NCI-H524 (cell line): Measurements from ENCODE around the gene OGFR.

ENCODE experiments used
- DNase-seq, 2 experiments: peaks; one replicate each; lab custom pipeline; 2025; lab: John Stamatoyannopoulos, UW

Gene OGFR

DNA sequence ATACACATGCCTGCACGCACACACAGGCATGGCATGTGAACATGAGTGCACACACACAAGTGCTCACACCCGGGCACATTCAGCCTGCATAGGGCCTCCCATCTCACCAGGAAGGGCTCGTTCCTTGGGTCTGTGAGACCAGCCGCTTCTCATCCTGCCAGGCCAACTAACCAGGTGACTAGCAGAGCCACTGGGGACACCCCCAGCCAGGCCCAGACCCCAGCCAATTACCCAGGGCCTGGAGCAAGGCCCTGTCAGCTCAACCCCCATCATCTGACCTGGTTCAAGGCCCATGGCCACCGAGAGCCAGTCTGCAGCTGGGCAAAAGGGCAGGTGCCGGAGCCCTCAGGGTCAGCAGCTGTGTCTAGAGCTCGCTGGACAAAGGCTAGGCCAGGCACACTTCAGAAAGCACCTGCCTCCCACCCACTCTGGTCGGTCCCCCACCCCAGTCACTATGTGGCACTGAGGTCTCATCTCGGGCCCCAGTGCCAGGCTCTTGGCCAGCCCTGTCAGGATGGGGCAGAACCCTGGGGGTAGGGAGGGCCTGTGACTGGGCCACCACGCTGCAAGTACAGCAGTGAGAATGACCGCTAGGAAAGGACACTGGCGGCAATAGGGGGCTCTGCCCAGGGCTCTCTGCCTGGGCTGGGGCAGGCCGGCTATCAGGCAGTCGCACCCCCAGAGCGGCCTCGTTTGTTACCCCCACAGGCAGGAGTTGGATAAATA is 35.1 kb upstream of the OGFR start:
- DNase-seq, result no peak

DNA sequence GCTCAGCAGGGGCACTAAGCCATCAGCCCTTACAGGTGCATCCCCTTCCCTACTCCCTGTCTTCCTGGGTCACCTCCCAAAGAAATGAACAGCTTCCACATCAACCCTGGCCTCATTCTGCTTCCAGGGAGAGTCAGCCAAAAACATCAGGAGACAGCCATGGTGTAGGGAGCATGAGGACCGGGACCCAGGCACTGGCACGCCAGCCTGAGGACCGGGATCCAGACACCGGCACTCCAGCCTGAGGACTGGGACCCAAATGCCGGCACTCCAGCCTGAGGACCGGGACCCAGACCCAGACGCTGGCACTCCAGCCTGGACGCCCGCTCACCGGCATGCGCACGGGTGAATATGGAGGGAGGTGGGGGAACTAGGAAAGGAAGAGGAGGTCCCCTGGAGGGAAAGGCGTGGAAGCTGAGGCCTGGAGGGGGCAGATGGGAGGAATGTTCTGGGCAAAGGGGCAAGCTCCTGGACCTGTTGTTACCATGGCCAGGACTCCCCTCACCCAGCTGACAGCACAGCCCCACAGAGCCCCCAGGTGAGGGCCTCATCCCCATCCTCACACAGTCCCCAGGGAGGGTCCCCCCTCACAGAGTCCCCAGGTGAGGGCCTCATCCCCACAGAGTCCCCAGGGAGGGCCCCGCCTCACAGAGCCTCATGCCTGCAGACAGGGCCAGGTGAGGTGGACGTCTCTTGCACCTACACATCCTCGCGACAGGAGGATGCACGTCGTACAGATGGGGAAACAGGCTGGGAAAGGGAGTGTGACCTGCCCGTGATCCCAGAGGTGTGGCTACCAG is 34.3 kb upstream of the OGFR start:
- DNase-seq, result no peak

DNA sequence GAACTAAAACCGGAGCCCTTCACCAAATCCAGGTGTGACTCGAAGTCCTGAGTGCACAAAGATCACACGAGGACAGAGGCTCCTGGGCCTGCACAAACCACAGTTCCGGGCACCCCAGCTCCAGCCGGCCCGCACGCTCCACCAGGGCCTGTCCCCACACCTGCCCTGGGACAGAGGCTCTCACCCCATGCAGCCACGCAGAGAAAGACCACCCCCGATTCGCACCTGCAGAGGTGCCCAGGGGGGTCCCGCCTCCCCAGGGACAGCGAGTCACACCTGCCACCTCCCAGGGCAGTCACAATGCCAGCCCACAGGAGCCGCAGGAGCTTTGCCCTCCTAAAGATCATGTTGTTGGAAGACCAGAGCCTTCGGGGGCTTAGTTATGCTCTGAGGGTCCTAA is 33.7 kb upstream of the OGFR start:
- no peak for DNase-seq

- no peak for DNase-seq
Measured at GRCh38 chr20:62771396-62772102, 33.1 kb upstream of the OGFR start.

- DNase-seq, result no peak
Measured at GRCh38 chr20:62772103-62772611, 32.5 kb upstream of the OGFR start.

- DNase-seq, result no peak
Measured at GRCh38 chr20:62772619-62772989, 32.0 kb upstream of the OGFR start.

GRCh38 chr20:62772990-62773844 is 31.4 kb upstream of the OGFR start:
- no peak for DNase-seq

DNA sequence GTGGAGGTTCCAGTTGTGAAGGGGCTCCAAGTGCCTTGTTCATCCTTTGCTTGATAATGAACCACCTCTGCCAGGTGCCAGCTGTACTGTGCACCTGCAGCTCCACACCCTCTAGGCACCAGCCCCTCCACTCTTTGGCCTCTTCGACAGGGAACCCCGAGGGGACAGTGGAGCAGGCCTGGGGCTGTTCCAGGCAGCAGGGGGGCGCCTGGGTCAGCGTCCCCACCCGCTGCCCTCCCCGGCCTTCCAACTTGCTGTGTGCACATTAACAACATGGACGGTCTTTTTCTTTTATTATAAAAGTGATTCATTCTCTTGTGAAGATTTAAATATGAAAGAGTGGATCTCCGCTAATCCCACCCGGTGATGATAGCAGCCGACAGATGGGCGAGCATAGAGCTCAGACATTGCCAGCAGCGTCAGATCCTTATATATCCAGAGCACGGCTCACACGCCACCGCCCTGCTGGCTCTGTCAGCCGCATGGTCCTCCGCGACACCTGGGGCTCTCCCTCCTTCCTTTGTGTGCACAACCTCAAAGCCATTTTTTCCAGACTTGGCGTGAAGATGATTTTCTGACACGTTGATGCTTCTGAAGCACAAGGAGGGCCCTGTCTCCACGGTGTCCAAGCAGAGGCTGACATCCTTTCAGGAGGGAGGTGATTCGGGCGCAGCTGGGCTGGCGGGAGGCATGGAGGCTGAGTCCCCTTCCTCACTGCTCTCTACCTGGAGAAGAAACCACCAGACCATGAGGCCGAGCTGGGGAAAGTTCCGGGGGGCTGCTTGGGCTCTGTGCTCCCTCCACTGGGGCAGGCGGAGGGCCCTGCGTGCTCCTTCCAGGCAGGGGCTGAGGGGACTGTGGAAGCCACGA is 30.6 kb upstream of the OGFR start:
- DNase-seq, result peak; percentile 84 to 91

DNA sequence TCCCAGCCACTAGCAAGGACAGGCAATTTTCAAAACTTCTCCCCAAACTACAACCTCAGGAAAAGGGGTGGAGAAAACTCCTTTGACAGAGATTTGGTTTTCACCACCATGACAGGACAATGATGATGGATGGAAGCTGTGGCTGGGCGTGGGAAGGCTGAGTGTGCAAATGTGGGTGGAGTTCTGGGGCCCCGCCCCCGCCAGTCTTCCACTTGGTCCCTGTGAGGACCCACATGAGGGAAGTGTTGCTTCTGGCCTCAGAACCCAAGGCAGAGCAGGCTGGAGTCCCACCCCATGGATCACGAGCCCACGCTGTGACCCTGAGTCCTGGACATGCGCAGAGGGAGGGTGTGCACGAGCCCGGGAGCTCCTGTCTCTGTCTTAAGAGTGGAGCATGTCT is 29.9 kb upstream of the OGFR start:
- DNase-seq, result peak in 1 of 2 experiments; percentile 33

DNA sequence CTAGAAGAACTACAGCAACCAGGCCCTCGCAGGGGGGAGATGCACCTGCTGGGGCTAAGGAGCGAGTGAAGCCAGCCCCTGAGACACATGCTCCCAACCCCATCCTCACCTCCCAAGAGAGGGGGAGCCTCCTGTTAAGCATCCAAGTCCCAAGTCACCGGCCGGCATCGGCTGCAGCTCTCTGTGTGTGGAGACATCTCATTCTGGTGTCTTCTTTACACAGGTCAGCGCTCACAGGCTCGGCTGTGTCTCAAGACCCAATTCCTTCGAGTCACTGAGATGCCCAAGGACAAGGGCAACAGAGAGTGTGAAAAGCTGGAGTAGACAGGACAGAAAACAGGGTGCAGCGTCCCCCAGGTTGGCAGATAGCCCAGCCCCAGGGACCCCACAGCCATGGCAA is 29.4 kb upstream of the OGFR start:
- DNase-seq, result no peak

DNA sequence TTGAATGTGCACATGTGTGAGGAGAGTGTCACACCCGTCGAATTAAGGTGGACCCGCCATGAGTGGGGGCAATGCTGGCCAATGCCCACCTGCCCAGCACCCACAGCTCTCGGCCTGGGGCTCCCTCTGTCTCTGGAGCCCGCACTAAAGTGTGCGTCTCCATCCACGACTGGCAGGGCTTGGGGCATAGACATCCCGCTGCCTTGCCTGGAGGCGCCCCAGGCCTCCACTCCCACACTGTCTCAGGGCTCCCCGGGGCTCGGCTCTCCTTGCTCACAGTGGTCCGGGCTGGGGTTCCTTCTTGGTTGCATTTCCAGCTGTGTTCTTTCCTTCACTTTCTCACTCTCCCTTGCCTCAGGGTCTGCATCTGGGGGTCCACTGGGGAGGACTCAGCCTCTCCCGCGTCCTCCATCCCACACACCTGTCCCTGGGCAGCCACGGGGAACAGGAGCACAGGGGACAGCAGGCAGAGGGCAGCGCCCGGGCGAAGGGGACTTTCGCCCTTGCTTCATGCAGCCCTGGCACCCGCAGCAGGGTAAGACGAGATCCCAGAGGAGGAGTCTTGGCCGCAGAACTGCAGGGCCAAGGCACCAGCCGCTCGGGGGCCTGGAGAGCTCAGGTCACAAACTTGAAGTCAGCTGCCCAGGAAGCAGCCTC is 28.5 kb upstream of the OGFR start:
- DNase-seq, result no peak

DNA sequence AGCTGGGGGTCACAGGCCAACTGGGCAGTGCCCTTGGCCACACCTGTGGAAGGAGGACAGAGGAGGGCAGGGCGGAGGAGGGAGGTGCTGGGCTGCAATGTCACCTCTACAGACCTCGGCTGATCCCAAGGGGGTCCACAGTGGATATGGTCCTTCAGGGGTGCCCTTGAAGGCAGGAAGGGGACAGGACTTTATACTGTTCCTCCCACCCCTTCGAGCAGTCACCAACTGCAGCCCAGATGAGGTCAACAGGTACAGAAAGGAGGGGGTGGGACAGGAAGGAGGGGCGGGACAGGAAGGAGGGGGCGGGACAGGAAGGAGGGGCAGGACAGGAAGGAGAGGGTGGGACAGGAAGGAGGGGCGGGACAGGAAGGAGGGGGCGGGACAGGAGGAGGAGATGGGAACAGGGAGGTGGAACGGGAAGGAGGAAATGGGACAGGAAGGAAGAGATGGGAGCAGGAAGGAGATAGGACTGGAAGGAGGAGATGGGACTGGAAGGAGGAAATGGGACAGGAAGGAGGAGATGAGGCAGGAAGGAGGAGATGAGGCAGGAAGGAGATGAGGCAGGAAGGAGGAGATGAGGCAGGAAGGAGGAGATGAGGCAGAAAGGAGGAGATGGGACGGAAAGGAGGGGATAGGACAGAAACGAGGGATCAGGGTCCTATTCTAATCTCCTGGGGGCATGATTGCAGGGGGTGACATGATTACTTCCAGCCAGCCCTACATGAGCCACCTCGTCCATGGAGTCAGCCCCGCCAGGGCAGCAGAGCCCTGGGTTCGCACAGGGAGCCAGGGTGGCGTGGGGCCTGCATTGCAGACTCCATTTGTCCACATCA is 27.7 kb upstream of the OGFR start:
- DNase-seq, result peak; percentile 40 to 60

- peak; percentile 50 to 56 for DNase-seq
Measured at GRCh38 chr20:62777528-62777830, 27.2 kb upstream of the OGFR start.

GRCh38 chr20:62778058-62778457 is 26.6 kb upstream of the OGFR start:
- no peak for DNase-seq

DNA sequence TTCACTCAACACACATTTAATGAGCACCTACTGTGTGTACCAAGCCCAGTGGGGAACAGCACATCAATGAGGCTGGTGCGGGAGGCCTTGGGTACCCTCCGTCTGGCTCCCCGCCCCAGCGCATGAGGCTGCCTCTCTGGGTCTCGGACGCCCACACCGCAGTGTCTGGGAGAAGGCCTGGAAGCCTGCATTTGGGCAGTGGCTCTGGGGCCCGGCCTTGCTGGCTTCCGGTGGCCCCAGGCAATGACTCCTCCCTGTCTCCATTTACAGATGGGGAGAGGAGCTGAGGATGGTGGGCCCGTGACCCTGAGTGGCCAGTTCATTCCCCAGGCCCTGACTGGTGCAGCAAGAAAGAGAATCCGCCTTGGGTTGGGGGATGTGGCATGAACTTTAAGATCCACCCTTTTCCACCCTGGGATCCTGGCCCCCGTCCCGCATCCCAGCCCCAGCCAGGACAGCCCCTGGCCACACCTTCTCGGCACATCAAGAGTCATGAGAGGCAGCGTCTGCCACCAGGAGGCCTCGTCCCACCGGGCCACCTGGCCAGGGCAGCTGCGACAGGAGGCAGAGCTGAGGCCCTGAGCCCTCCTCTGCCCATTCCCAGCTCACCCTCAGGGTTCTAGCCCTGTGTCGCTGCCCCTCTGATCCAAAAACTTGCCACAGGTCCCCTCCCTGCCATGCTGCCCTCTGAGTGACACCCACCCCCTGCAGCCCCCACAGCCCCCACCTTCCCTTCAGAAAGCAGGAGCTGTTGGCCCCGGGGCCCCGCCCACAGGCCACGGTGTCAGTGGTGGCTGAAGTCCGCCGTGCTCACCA is 25.8 kb upstream of the OGFR start:
- peak; percentile 64 to 82 for DNase-seq

DNA sequence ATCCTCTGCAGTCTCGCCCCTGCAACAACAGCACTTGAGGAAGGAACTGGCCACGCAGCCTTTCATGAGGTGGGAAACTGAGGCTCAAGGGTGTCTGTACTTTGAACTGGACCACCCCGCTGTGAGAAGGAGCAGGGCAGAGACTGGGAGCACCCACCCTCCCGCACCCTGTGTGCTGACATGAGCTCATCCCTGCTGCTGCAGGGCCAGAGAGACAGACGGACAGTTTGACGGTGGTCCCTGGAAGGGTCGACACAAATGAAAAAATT is 25.3 kb upstream of the OGFR start:
- no peak for DNase-seq

- peak; percentile 95 to 98 for DNase-seq
Measured at GRCh38 chr20:62780204-62780603, 24.4 kb upstream of the OGFR start.

DNA sequence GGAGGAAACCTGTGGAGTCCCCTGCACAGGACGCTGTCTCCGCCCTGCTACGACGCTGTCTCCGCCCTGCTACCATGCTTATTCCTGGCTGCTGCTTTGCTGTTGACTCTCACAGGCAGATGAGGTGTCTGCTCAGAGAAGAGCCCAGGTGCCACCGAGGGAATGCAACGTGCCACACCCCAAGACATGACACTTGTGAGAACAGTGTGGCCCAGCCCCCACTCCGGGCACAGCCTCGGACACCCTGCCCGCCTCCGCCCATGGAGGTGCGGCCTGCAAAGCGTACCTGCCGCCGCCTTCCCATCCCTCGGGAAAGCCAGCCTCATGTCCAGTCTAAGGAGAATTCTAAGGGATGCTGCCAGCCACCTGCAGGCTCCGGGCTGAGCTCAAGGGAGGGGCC is 23.9 kb upstream of the OGFR start:
- DNase-seq, result peak; percentile 57 to 78
